Measurements from ENCODE around the gene MIEF1.
"Not testable (repeated sequence)": the region's sequence is repeated elsewhere in the genome, so short reads cannot be mapped to it uniquely, and the experiment has no call there.

MIEF1 gene

GRCh38 chr22:39517470-39517869 is 15.4 kb downstream of the MIEF1 start:
- DNase-seq, result no peak

GRCh38 chr22:39518144-39518786 is 16.2 kb downstream of the MIEF1 start:
- DNase-seq, result no peak

GRCh38 chr22:39518996-39519680 is 17.0 kb downstream of the MIEF1 start:
- no peak for DNase-seq

- no peak for DNase-seq
Observed at GRCh38 chr22:39519681-39520225, 17.7 kb downstream of the MIEF1 start.

- peak; percentile 80 for DNase-seq
Observed at GRCh38 chr22:39520226-39521105, 18.4 kb downstream of the MIEF1 start, which contains the start of gene ATF4. ATF4 (plus strand) TSS chr22:39520562; CDS start chr22:39521446, 884 bp downstream.

- not testable (repeated sequence) for DNase-seq
Observed at GRCh38 chr22:39521106-39521885, 19.2 kb downstream of the MIEF1 start.

GRCh38 chr22:39522091-39522490 is 20.0 kb downstream of the MIEF1 start:
- DNase-seq, result not testable (repeated sequence)

- DNase-seq, result no peak
Observed at GRCh38 chr22:39522567-39523300, 20.6 kb downstream of the MIEF1 start.

GRCh38 chr22:39524089-39524752 is 22.1 kb downstream of the MIEF1 start:
- DNase-seq, result no peak

GRCh38 chr22:39524753-39525657 is 22.9 kb downstream of the MIEF1 start:
- DNase-seq, result no peak

- no peak for DNase-seq
Observed at GRCh38 chr22:39525658-39525975, 23.5 kb downstream of the MIEF1 start.

GRCh38 chr22:39526736-39527171 is 24.7 kb downstream of the MIEF1 start:
- no peak for DNase-seq

GRCh38 chr22:39527481-39527961 is 25.4 kb downstream of the MIEF1 start:
- DNase-seq, result no peak

GRCh38 chr22:39528080-39528661 is 26.1 kb downstream of the MIEF1 start:
- DNase-seq, result no peak

GRCh38 chr22:39528681-39529486 is 26.8 kb downstream of the MIEF1 start:
- DNase-seq, result peak; percentile 55

GRCh38 chr22:39529487-39529851 is 27.4 kb downstream of the MIEF1 start:
- no peak for DNase-seq

- no peak for DNase-seq
Observed at GRCh38 chr22:39530116-39530515, 28.0 kb downstream of the MIEF1 start.

GRCh38 chr22:39530692-39531331 is 28.7 kb downstream of the MIEF1 start:
- no peak for DNase-seq
